ENCODE data around the gene TEKTIP1. TPM values are rescaled to one million over a fixed set of nuclear protein-coding genes. Genes with fewer than 3 reads are reported as not detected.

The TEKTIP1 gene
- total and polyA plus RNA-seq, 9 of the 15 experiments (the other 6 are each of a cell fraction or from before 2014, with no cell fraction given) = 0.66 TPM; not detected in 8

DNA sequence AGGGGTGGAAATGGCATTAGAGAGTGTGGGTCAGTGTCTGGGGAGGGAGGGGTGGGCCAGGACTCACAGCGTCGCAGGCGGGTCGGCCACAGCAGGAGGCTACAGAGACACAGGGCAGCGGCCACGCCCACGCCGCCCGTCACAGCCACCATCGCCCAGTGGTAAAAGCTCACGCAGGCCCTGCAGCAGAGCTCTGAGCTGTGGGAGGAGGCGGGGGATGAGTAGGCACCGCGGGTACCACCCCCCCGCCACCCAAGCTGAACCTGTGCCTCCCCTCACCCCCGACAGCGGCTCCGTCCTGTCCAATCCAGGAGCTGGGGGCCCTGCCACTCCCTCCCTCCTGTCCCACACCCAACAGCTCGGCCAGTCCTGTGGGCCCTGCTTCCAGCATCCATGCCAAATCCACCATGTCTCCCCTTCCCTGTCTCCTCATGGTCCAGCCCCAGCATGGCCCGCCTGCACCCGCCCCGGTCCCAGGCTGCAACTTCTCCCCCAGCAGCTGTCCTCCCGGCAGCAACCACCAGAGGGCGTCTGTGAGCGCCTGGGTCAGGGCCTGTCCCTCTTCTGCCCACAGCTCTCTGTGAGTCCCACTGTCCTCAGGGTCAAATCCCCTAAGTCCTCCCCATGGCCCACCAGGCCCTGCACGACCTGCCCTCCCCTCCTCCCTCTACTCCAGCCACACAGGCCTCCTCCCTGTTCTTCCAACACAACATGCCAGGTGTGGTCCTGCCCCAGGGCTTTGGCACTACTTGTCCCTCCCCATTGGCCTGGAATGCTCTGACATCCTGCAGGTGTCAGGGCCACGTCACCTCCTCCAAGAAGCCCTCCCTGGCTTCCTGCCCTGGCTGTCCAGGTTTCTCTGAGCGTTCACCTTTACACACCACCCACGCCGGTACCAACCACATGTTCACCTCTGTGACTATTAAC is 6.0 kb downstream of the TEKTIP1 start (continued):
- TF ChIP-seq, protein P1, sequence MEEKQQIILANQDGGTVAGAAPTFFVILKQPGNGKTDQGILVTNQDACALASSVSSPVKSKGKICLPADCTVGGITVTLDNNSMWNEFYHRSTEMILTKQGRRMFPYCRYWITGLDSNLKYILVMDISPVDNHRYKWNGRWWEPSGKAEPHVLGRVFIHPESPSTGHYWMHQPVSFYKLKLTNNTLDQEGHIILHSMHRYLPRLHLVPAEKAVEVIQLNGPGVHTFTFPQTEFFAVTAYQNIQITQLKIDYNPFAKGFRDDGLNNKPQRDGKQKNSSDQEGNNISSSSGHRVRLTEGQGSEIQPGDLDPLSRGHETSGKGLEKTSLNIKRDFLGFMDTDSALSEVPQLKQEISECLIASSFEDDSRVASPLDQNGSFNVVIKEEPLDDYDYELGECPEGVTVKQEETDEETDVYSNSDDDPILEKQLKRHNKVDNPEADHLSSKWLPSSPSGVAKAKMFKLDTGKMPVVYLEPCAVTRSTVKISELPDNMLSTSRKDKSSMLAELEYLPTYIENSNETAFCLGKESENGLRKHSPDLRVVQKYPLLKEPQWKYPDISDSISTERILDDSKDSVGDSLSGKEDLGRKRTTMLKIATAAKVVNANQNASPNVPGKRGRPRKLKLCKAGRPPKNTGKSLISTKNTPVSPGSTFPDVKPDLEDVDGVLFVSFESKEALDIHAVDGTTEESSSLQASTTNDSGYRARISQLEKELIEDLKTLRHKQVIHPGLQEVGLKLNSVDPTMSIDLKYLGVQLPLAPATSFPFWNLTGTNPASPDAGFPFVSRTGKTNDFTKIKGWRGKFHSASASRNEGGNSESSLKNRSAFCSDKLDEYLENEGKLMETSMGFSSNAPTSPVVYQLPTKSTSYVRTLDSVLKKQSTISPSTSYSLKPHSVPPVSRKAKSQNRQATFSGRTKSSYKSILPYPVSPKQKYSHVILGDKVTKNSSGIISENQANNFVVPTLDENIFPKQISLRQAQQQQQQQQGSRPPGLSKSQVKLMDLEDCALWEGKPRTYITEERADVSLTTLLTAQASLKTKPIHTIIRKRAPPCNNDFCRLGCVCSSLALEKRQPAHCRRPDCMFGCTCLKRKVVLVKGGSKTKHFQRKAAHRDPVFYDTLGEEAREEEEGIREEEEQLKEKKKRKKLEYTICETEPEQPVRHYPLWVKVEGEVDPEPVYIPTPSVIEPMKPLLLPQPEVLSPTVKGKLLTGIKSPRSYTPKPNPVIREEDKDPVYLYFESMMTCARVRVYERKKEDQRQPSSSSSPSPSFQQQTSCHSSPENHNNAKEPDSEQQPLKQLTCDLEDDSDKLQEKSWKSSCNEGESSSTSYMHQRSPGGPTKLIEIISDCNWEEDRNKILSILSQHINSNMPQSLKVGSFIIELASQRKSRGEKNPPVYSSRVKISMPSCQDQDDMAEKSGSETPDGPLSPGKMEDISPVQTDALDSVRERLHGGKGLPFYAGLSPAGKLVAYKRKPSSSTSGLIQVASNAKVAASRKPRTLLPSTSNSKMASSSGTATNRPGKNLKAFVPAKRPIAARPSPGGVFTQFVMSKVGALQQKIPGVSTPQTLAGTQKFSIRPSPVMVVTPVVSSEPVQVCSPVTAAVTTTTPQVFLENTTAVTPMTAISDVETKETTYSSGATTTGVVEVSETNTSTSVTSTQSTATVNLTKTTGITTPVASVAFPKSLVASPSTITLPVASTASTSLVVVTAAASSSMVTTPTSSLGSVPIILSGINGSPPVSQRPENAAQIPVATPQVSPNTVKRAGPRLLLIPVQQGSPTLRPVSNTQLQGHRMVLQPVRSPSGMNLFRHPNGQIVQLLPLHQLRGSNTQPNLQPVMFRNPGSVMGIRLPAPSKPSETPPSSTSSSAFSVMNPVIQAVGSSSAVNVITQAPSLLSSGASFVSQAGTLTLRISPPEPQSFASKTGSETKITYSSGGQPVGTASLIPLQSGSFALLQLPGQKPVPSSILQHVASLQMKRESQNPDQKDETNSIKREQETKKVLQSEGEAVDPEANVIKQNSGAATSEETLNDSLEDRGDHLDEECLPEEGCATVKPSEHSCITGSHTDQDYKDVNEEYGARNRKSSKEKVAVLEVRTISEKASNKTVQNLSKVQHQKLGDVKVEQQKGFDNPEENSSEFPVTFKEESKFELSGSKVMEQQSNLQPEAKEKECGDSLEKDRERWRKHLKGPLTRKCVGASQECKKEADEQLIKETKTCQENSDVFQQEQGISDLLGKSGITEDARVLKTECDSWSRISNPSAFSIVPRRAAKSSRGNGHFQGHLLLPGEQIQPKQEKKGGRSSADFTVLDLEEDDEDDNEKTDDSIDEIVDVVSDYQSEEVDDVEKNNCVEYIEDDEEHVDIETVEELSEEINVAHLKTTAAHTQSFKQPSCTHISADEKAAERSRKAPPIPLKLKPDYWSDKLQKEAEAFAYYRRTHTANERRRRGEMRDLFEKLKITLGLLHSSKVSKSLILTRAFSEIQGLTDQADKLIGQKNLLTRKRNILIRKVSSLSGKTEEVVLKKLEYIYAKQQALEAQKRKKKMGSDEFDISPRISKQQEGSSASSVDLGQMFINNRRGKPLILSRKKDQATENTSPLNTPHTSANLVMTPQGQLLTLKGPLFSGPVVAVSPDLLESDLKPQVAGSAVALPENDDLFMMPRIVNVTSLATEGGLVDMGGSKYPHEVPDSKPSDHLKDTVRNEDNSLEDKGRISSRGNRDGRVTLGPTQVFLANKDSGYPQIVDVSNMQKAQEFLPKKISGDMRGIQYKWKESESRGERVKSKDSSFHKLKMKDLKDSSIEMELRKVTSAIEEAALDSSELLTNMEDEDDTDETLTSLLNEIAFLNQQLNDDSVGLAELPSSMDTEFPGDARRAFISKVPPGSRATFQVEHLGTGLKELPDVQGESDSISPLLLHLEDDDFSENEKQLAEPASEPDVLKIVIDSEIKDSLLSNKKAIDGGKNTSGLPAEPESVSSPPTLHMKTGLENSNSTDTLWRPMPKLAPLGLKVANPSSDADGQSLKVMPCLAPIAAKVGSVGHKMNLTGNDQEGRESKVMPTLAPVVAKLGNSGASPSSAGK (IDR thresholded peaks at IDR 0.05) = no peak
- TF ChIP-seq, protein P2, sequence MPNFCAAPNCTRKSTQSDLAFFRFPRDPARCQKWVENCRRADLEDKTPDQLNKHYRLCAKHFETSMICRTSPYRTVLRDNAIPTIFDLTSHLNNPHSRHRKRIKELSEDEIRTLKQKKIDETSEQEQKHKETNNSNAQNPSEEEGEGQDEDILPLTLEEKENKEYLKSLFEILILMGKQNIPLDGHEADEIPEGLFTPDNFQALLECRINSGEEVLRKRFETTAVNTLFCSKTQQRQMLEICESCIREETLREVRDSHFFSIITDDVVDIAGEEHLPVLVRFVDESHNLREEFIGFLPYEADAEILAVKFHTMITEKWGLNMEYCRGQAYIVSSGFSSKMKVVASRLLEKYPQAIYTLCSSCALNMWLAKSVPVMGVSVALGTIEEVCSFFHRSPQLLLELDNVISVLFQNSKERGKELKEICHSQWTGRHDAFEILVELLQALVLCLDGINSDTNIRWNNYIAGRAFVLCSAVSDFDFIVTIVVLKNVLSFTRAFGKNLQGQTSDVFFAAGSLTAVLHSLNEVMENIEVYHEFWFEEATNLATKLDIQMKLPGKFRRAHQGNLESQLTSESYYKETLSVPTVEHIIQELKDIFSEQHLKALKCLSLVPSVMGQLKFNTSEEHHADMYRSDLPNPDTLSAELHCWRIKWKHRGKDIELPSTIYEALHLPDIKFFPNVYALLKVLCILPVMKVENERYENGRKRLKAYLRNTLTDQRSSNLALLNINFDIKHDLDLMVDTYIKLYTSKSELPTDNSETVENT (CRISPR knock-in tag; IDR thresholded peaks at IDR 0.05) = 0 out of 2 replicates have a peak, but pooled peaks have one; percentile 44
- TF ChIP-seq ZNF384 (IDR thresholded peaks at IDR 0.05; ENCODE audit: low read depth, low read length) = no peak
- TF ChIP-seq ELF2 (CRISPR knock-in tag; IDR thresholded peaks at IDR 0.05) = no peak
- TF ChIP-seq, protein P3, sequence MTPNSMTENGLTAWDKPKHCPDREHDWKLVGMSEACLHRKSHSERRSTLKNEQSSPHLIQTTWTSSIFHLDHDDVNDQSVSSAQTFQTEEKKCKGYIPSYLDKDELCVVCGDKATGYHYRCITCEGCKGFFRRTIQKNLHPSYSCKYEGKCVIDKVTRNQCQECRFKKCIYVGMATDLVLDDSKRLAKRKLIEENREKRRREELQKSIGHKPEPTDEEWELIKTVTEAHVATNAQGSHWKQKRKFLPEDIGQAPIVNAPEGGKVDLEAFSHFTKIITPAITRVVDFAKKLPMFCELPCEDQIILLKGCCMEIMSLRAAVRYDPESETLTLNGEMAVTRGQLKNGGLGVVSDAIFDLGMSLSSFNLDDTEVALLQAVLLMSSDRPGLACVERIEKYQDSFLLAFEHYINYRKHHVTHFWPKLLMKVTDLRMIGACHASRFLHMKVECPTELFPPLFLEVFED (CRISPR knock-in tag; conservative IDR thresholded peaks at IDR 0.05) = no peak
- peak; percentile 96 for TF ChIP-seq HDGF (IDR thresholded peaks at IDR 0.05)
- no peak for TF ChIP-seq GATA2 (CRISPR knock-in tag; IDR thresholded peaks at IDR 0.05)
- 0 out of 2 replicates have a peak, but pooled peaks have one; percentile 33 for TF ChIP-seq MYC (IDR thresholded peaks at IDR 0.05; ENCODE audit: low read depth, low read length)
- TF ChIP-seq MYC (CRISPR knock-in tag; IDR thresholded peaks at IDR 0.05; ENCODE audit: borderline replicate concordance, low read depth) = no peak
- TF ChIP-seq ZNF3 (CRISPR knock-in tag; IDR thresholded peaks at IDR 0.05) = no peak

Data from K562 (cell line).